ENCODE measurements around the gene SPACA9.

- TF ChIP-seq CTCF (IDR thresholded peaks at IDR 0.05; ENCODE audit: low read depth, low read length) (no peak), POLR2A (IDR thresholded peaks at IDR 0.05; ENCODE audit: extremely low read depth, insufficient read length) (no peak), MAX (IDR thresholded peaks at IDR 0.05; ENCODE audit: low read depth, low read length) (no peak), MYC (IDR thresholded peaks at IDR 0.05; ENCODE audit: low read depth, low read length) (no peak)
Measured at GRCh38 chr9:132937463-132937901, 58.8 kb downstream of the SPACA9 start.
